CD4-positive, alpha-beta T cell (primary cell): ENCODE data around the gene GSG1L. TPM values are rescaled to one million over a fixed set of nuclear protein-coding genes. Genes with fewer than 3 reads are reported as not detected.

ENCODE experiments used
- ATAC-seq: fragments of 200-7000 bp; cut with Tn5 transposase; one replicate; pipeline ENCODE4 v1.10.0; 2022; ENCODE audit warnings: mild to moderate bottlenecking; ENCODE audit not compliant: poor library complexity
- CTCF ChIA-PET: fragments of 350-600 bp; sonication (Branson Sonifier 250); formaldehyde crosslinking; loops from one replicate; lab custom pipeline; 2021; ENCODE audit warnings: antibody characterized with exemption, inconsistent platforms; lab: Charles Lee
- POLR2A ChIA-PET: fragments of 350-600 bp; sonication (Branson Sonifier 250); formaldehyde crosslinking; loops from one replicate; lab custom pipeline; 2021; ENCODE audit warnings: antibody characterized with exemption, inconsistent platforms; lab: Charles Lee
- DNase-seq, 14 experiments: peaks; one replicate each; pipeline ENCODE4 v3.0.0-alpha.2; 2013 to 2020; ENCODE audit warnings: mixed read lengths in 2 of 14
- H3K27ac ChIP-seq, 2 donors: one replicate each; pipeline versions ENCODE4 v1.5.1 to v1.7.0; 2013; ENCODE audit warnings: low read length in 2 of 2, low read depth in 1 of 2, mild to moderate bottlenecking in 1 of 2
- H3K27me3 ChIP-seq, 2 experiments: 1 replicate in 1 of 2; 2 replicates in 1 of 2; pipeline versions ENCODE4 v1.6.1 to v1.7.0; 2013; ENCODE audit warnings: low read length in 2 of 2, control low read depth in 1 of 2, mild to moderate bottlenecking in 1 of 2, moderate library complexity in 1 of 2; ENCODE audit not compliant: insufficient read depth in 2 of 2, control insufficient read depth in 1 of 2
- H3K36me3 ChIP-seq: one replicate; pipeline ENCODE4 v1.6.1; 2013; ENCODE audit warnings: low read length, control low read depth; ENCODE audit not compliant: insufficient read depth
- H3K4me1 ChIP-seq: one replicate; pipeline ENCODE4 v1.6.1; 2013; ENCODE audit warnings: low read length, control low read depth; ENCODE audit not compliant: insufficient read depth
- H3K4me3 ChIP-seq: one replicate; pipeline ENCODE4 v1.5.1; 2013; ENCODE audit warnings: mild to moderate bottlenecking, low read length, moderate library complexity
- H3K9me3 ChIP-seq, 2 experiments: 1 replicate in 1 of 2; 2 replicates in 1 of 2; pipeline versions ENCODE4 v1.6.1 to v1.7.0; 2013; ENCODE audit warnings: low read length in 2 of 2, mild to moderate bottlenecking in 2 of 2, control low read depth in 1 of 2, moderate library complexity in 1 of 2; ENCODE audit not compliant: control insufficient read depth in 1 of 2, insufficient read depth in 1 of 2
- H3K27ac Mint-ChIP-seq: one replicate; pipeline ENCODE4 v1.8.0; 2020; ENCODE audit warnings: mixed read lengths
- H3K27me3 Mint-ChIP-seq: one replicate; pipeline ENCODE4 v1.8.0; 2021; ENCODE audit warnings: mixed read lengths
- H3K36me3 Mint-ChIP-seq: one replicate; pipeline ENCODE4 v1.8.0; 2021; ENCODE audit warnings: low read depth, mixed read lengths
- H3K4me1 Mint-ChIP-seq: one replicate; pipeline ENCODE4 v1.8.0; 2021; ENCODE audit warnings: low read depth, mixed read lengths
- H3K4me3 Mint-ChIP-seq: one replicate; pipeline ENCODE4 v1.8.0; 2020; ENCODE audit warnings: mild to moderate bottlenecking, mixed read lengths
- H3K9me3 Mint-ChIP-seq: one replicate; pipeline ENCODE4 v1.8.0; 2020; ENCODE audit warnings: mixed read lengths
- intact Hi-C, 2 experiments: fragments of 100-400 bp; cut with DNase I in 1 of 2; cut with micrococcal nuclease in 1 of 2; formaldehyde crosslinking; loops; one replicate each; pipeline versions ENCODE4 v1.15.1 to v1.9.0; 2023 to 2025; cut with DNase I, micrococcal nuclease
- total RNA-seq, 174 experiments: library from RNA in 2 of 174; stranded (reverse) in 2 of 174; gene quantifications; one replicate each; pipeline ENCODE4 v1.2.3 and lab custom pipeline; 2021 to 2026
- TF ChIP-seq, protein P1 (sequence below): fragments of 200-600 bp; IDR thresholded peaks from one replicate; pipeline ENCODE4 v1.8.0; 2022; ENCODE audit warnings: antibody characterized with exemption, mild to moderate bottlenecking

Gene GSG1L
- total RNA-seq, 2 experiments from 2014 or later, result not detected

DNA sequence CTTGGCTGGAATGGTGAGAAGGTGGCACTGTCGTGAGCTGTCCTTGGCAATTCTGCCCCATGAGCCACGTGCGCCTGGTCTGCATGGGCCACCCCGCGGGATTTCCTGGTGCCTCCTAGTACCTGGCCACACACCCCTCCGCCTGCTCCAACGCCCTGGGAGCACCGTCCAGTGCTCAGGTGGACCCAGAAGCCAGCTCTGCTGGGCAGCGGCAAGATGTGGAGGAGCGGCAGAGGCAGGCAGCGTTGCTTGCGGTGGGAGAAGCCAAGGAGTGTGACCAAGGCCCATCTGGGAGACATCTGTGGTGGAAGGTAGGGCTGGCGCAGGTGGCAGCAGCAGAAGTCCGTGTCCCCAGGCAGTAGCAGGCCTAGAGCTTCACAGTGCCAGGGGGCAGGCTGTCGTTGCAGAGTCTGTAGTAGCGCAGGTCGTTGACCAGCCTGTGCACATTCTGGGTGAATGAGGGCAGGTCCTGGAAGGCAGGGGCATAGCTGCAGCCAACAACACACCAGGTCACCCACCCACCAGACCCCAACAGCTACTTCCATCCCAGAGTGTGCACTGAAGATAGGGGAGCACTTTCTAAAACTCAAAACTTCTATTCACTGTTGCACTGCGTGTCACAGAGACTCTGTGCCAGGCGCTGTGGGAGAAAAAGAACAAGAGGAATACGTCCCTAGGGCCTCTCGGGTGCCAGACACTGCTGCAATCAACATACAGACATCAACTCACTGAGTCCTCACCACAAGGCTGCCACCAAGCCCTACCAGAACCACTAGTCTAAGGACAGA is 34.9 kb upstream of the GSG1L start:
- Histone ChIP-seq H3K9me3 (no peaks in the 10 kb centered on the region), H3K27ac (no peak overlapping the region), H3K36me3 (peaks cover 77% of the 10 kb centered on the region), H3K27me3 (no peaks in the 10 kb centered on the region), H3K4me1 (no peaks in the 10 kb centered on the region), H3K4me3 (no peak overlapping the region)
- Mint-ChIP-seq H3K27ac (no peak overlapping the region), H3K9me3 (no peaks in the 10 kb centered on the region), H3K36me3 (peaks cover 71% of the 10 kb centered on the region), H3K4me1 (no peaks in the 10 kb centered on the region), H3K4me3 (no peak overlapping the region), H3K27me3 (no peaks in the 10 kb centered on the region)
- POLR2A ChIA-PET, result no interaction called here
- DNase-seq, result no peak
- no peak for ATAC-seq
- intact Hi-C loops, result no loop called here
- TF ChIP-seq, protein P1, sequence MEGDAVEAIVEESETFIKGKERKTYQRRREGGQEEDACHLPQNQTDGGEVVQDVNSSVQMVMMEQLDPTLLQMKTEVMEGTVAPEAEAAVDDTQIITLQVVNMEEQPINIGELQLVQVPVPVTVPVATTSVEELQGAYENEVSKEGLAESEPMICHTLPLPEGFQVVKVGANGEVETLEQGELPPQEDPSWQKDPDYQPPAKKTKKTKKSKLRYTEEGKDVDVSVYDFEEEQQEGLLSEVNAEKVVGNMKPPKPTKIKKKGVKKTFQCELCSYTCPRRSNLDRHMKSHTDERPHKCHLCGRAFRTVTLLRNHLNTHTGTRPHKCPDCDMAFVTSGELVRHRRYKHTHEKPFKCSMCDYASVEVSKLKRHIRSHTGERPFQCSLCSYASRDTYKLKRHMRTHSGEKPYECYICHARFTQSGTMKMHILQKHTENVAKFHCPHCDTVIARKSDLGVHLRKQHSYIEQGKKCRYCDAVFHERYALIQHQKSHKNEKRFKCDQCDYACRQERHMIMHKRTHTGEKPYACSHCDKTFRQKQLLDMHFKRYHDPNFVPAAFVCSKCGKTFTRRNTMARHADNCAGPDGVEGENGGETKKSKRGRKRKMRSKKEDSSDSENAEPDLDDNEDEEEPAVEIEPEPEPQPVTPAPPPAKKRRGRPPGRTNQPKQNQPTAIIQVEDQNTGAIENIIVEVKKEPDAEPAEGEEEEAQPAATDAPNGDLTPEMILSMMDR, result no peak
- CTCF ChIA-PET, result no interaction called here

DNA sequence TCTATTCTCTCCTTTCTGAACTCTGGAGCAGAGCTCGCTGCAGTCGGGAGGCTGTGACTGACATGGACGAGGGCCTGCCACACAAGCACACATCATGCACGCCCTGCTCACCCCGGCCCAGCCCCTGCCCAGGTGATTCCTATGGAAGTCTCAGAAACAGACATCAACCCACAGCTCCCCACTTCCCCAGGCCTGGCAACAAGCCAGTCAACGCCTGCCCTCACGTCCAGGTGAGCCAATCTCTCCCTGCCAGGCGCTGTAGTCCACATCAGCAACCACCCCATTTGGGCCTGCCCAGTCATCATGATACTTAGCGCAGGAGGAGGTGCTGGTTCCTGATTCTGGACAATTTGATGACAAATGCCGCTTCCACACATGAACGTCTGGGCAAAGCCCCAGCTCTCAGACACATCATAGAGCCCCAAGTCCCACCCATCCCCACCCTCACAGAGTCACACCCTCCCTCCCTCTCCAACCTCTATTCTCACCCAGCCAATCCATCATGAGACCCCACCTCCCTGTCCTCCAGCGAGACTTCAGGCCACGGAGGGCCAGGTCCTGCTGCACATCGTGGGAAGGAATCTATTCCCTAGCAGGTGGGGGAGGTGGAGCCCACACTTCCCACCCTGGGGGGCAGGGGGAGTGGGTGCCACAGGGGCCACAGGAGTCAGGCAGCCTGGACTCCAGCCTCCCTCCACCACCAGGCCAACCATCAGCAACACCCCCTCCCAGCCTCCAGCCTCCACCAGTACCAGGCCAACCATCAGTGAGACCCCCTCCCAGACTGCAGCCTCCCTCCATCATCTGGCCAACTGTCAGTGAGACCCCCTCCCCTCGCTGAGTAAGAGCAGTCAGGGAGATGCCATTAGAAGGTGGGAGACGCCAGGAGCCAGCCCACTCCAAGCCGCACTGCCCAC is 33.7 kb upstream of the GSG1L start:
- Mint-ChIP-seq H3K4me1 (no peaks in the 10 kb centered on the region), H3K27ac (no peak overlapping the region), H3K4me3 (no peak overlapping the region), H3K9me3 (no peaks in the 10 kb centered on the region), H3K36me3 (peaks cover 65% of the 10 kb centered on the region), H3K27me3 (no peaks in the 10 kb centered on the region)
- no peaks in the 10 kb centered on the region for H3K9me3 ChIP-seq
- intact Hi-C loops, result no loop called here
- no peak overlapping the region for H3K4me3 ChIP-seq
- POLR2A ChIA-PET, result no interaction called here
- TF ChIP-seq, protein P1, result no peak
- no peak for DNase-seq
- ATAC-seq, result no peak
- no peak overlapping the region for H3K27ac ChIP-seq
- CTCF ChIA-PET, result no interaction called here
- H3K36me3 ChIP-seq, result peaks cover 65% of the 10 kb centered on the region
- no peaks in the 10 kb centered on the region for H3K4me1 ChIP-seq
- no peaks in the 10 kb centered on the region for H3K27me3 ChIP-seq

DNA sequence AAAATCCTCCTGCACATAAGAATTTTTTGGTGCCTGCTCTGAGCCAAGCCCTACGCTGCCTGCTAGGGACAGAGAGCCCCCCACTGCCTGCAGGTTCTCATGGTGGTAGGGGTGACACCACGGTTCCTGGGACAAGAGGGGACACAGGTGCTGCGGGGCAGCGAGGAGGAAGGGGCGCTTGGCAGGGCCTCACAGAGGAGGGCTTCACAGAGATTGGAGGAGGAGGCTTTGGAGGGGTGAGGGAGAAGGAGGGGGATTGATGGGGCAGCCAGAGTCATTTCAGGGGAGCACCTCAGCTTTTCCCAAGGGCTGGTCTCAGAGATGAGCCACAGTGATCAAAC is 29.8 kb upstream of the GSG1L start:
- no peak for ATAC-seq
- POLR2A ChIA-PET, result no interaction called here

More for the DNA sequence above, 29.8 kb upstream of the GSG1L start:
- TF ChIP-seq, protein P1, result no peak
- Mint-ChIP-seq H3K27ac (no peak overlapping the region), H3K36me3 (peaks cover 26% of the 10 kb centered on the region), H3K27me3 (no peaks in the 10 kb centered on the region), H3K4me1 (peaks cover 4% of the 10 kb centered on the region), H3K4me3 (no peak overlapping the region), H3K9me3 (no peaks in the 10 kb centered on the region)
- Histone ChIP-seq H3K9me3 (no peaks in the 10 kb centered on the region), H3K4me3 (no peak overlapping the region), H3K27ac (no peak overlapping the region), H3K4me1 (no peaks in the 10 kb centered on the region), H3K27me3 (no peaks in the 10 kb centered on the region), H3K36me3 (peaks cover 28% of the 10 kb centered on the region)
- DNase-seq, result no peak
- intact Hi-C loops, result no loop called here
- CTCF ChIA-PET, result no interaction called here
